SH-SY5Y (cell line): ENCODE results near the gene LIF.

Experiments used
- GATA2 ChIP-seq: IDR thresholded peaks from 2 replicates; pipeline ENCODE4 v1.6.1; 2011; ENCODE audit warnings: mild to moderate bottlenecking, low read depth, low read length
- GATA3 ChIP-seq: IDR thresholded peaks from 2 replicates; pipeline ENCODE4 v1.6.1; 2011; ENCODE audit warnings: low read depth, mild to moderate bottlenecking, low read length, moderate library complexity

DNA sequence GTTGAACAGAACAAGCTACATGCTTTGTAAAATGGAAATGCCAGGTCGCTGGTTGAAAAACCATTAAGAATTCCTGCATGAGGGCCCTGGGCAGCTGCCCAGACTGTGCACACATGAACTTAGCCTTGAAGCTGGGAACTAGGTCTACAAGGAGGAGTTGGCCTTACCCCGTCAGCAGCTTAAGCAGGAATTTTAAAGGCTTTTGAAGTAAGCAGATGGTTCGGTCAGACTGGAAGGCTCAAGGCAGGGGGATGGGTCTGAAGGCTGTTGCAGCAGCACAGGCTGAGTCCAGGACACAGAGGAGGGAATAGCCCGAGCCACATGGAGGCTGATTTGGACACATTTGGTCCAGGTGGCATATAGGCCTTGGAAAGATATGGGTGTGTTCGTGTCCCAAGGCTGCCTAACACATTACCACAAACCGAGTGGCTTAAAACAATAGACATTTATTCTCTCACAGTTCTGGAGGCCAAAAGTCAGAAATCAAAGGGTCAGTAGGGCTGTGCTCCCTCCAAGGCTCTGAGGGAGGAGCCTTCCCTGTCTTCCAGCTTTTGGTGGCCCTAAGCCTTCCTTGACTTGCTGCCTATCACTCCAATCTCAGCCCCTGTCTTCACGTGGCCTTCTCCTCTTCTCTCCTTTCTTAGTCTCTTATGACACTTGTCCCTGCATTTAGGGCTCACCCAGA is 11.6 kb downstream of the LIF start:
- TF ChIP-seq GATA2 (no peak), GATA3 (no peak)
